Measurements from ENCODE around the gene MERTK. TPM values are rescaled to one million over a fixed set of nuclear protein-coding genes. Genes with fewer than 3 reads are reported as not detected.
A peak's percentile ranks its signal among the peaks of the same experiment; 100 is the strongest.

Gene MERTK
- total and polyA plus RNA-seq, 2 donors from 2014 or later: 9.2 to 32.2 TPM

DNA sequence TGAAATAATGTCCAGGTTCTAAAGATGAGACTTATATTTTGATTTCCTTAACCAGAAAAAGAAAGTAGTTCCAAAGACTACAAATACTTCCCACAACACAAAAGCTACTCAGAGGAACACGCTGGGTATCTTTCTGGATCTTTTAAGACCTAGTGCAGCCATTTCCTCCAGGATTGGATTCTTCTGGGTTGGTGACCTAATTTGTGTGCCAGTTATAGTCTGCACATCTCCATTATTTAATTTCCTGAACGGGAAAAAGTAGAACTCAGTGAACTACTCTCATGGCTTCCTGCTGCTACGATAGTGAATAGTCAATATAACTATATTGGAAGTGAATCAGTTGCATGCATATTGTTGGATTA is 158.2 kb downstream of the MERTK start:
- H3K27ac ChIP-seq (ENCODE audit: low read depth in 2 of 2, low read length in 2 of 2): peak overlapping the region; percentile 92 to 95
- TF ChIP-seq, protein P1, sequence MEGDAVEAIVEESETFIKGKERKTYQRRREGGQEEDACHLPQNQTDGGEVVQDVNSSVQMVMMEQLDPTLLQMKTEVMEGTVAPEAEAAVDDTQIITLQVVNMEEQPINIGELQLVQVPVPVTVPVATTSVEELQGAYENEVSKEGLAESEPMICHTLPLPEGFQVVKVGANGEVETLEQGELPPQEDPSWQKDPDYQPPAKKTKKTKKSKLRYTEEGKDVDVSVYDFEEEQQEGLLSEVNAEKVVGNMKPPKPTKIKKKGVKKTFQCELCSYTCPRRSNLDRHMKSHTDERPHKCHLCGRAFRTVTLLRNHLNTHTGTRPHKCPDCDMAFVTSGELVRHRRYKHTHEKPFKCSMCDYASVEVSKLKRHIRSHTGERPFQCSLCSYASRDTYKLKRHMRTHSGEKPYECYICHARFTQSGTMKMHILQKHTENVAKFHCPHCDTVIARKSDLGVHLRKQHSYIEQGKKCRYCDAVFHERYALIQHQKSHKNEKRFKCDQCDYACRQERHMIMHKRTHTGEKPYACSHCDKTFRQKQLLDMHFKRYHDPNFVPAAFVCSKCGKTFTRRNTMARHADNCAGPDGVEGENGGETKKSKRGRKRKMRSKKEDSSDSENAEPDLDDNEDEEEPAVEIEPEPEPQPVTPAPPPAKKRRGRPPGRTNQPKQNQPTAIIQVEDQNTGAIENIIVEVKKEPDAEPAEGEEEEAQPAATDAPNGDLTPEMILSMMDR (IDR thresholded peaks at IDR 0.05; ENCODE audit: borderline replicate concordance, extremely low read depth, insufficient read depth): no peak
- H3K36me3 ChIP-seq (ENCODE audit: control insufficient read depth in 2 of 3, insufficient read depth in 3 of 3, low read length in 3 of 3): peaks cover 0 to 8% (median 0%) of the 10 kb centered on the region in 3 donors
- peak overlapping the region in 2 of 3 donors; percentile 3 to 62 for H3K9ac ChIP-seq (ENCODE audit: low read length in 3 of 3)
- H3K4me1 ChIP-seq (ENCODE audit: control insufficient read depth in 2 of 3, insufficient read depth in 2 of 3, low read depth in 1 of 3, low read length in 3 of 3): peaks cover 0 to 14% (median 8%) of the 10 kb centered on the region in 3 donors
- H3K27me3 ChIP-seq (ENCODE audit: control insufficient read depth, insufficient read depth, low read length): no peaks in the 10 kb centered on the region
- peak overlapping the region; percentile 67 to 87 (median 81) for H3K4me3 ChIP-seq (ENCODE audit: low read length in 3 of 3)
- DNase-seq (no peak), FAIRE-seq (no peak)
- no peaks in the 10 kb centered on the region for H3K9me3 ChIP-seq (ENCODE audit: control insufficient read depth in 2 of 3, insufficient read depth in 1 of 3, low read length in 3 of 3)
- intact Hi-C loops (cut with DNase I): no loop called here

GRCh38 chr2:112059671-112060070 is 161.3 kb downstream of the MERTK start:
- Histone ChIP-seq H3K4me1 (ENCODE audit: control insufficient read depth in 2 of 3, insufficient read depth in 2 of 3, low read depth in 1 of 3, low read length in 3 of 3) (peaks cover 0 to 8% (median 5%) of the 10 kb centered on the region in 3 donors), H3K9me3 (ENCODE audit: control insufficient read depth in 2 of 3, insufficient read depth in 1 of 3, low read length in 3 of 3) (no peaks in the 10 kb centered on the region), H3K27me3 (ENCODE audit: control insufficient read depth, insufficient read depth, low read length) (no peaks in the 10 kb centered on the region), H3K4me3 (ENCODE audit: low read length in 3 of 3) (no peak overlapping the region), H3K9ac (ENCODE audit: low read length in 3 of 3) (no peak overlapping the region), H3K36me3 (ENCODE audit: control insufficient read depth in 2 of 3, insufficient read depth in 3 of 3, low read length in 3 of 3) (peaks cover 0 to 13% (median 13%) of the 10 kb centered on the region in 3 donors), H3K27ac (ENCODE audit: low read depth in 2 of 2, low read length in 2 of 2) (no peak overlapping the region)
- no peak for DNase-seq
- intact Hi-C loops (cut with DNase I): no loop called here
- TF ChIP-seq, protein P1 (IDR thresholded peaks at IDR 0.05; ENCODE audit: borderline replicate concordance, extremely low read depth, insufficient read depth): no peak
- FAIRE-seq: no peak

DNA sequence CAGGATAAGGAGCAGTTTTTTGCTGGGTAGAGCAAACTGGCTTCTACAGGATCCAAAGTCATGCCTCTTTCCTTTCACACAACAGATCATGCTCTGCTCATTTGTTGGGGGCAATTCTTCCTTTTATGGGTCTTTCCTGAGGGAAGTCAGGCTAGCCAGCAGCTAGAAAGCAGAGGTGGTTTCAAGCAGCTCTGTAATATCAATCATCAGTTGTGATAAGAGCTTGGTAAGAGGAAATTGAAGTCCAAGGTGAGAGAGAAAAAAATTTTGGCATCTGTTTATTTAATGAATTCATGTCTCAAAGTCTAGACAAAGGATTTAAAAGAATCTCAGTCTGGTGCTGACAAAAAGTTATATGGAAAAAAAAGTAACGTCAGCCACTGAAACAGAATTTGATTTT is 162.9 kb downstream of the MERTK start:
- TF ChIP-seq, protein P1 (IDR thresholded peaks at IDR 0.05; ENCODE audit: borderline replicate concordance, extremely low read depth, insufficient read depth): no peak
- FAIRE-seq (no peak), DNase-seq (no peak)
- H3K4me1 ChIP-seq (ENCODE audit: control insufficient read depth in 2 of 3, insufficient read depth in 2 of 3, low read depth in 1 of 3, low read length in 3 of 3): peaks cover 0 to 8% (median 4%) of the 10 kb centered on the region in 3 donors
- no peaks in the 10 kb centered on the region for H3K27me3 ChIP-seq (ENCODE audit: control insufficient read depth, insufficient read depth, low read length)
- no peak overlapping the region for H3K4me3 ChIP-seq (ENCODE audit: low read length in 3 of 3)
- no peak overlapping the region for H3K27ac ChIP-seq (ENCODE audit: low read depth in 2 of 2, low read length in 2 of 2)
- no peak overlapping the region for H3K9ac ChIP-seq (ENCODE audit: low read length in 3 of 3)
- H3K9me3 ChIP-seq (ENCODE audit: control insufficient read depth in 2 of 3, insufficient read depth in 1 of 3, low read length in 3 of 3): no peaks in the 10 kb centered on the region
- intact Hi-C loops (cut with DNase I): no loop called here
- peaks cover 0 to 18% (median 13%) of the 10 kb centered on the region in 3 donors for H3K36me3 ChIP-seq (ENCODE audit: control insufficient read depth in 2 of 3, insufficient read depth in 3 of 3, low read length in 3 of 3)

DNA sequence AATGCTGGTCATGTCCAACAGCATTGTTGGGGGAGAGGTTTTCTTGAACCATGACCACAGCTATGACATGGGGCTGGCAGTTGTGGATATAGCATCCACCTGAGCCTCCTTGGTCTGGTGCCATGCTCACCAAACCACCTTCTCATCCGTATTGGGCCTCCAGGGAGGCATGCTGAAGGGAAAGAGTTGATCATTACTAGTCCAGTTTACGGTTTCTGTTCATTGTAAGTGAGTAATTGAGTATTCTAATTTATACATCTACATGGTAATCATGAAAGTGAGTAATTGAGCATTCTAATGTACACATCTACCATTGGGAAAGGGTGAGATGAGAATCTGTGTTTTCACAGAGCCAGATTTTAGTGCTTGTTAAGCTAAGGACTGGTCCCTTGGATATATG is 163.4 kb downstream of the MERTK start:
- DNase-seq (no peak), FAIRE-seq (no peak)
- Histone ChIP-seq H3K9ac (ENCODE audit: low read length in 3 of 3) (no peak overlapping the region), H3K4me1 (ENCODE audit: control insufficient read depth in 2 of 3, insufficient read depth in 2 of 3, low read depth in 1 of 3, low read length in 3 of 3) (peaks cover 0 to 5% (median 0%) of the 10 kb centered on the region in 3 donors), H3K27ac (ENCODE audit: low read depth in 2 of 2, low read length in 2 of 2) (no peak overlapping the region), H3K4me3 (ENCODE audit: low read length in 3 of 3) (no peak overlapping the region), H3K9me3 (ENCODE audit: control insufficient read depth in 2 of 3, insufficient read depth in 1 of 3, low read length in 3 of 3) (no peaks in the 10 kb centered on the region), H3K27me3 (ENCODE audit: control insufficient read depth, insufficient read depth, low read length) (no peaks in the 10 kb centered on the region), H3K36me3 (ENCODE audit: control insufficient read depth in 2 of 3, insufficient read depth in 3 of 3, low read length in 3 of 3) (peaks cover 0 to 22% (median 13%) of the 10 kb centered on the region in 3 donors)
- TF ChIP-seq, protein P1 (IDR thresholded peaks at IDR 0.05; ENCODE audit: borderline replicate concordance, extremely low read depth, insufficient read depth): no peak
- intact Hi-C loops (cut with DNase I): no loop called here

All from kidney (tissue), 14 donors.